ENCODE measurements around the gene WDR41. TPM values are rescaled to one million over a fixed set of nuclear protein-coding genes. Genes with fewer than 3 reads are reported as not detected.

The WDR41 gene
- total RNA-seq, 1 experiment from 2014 or later: 43.6 TPM

GRCh38 chr5:77531297-77531696 lies 39.2 kb upstream of the WDR41 start:
- WGBS (ENCODE audit: extremely low coverage, insufficient read length, low lambda C conversion rate): no CpG with 5 or more reads among the region's 3 CpGs
- Histone ChIP-seq H3K4ac (ENCODE audit: low read depth, low read length) (no peak overlapping the region), H3K4me2 (ENCODE audit: insufficient read depth, insufficient read length, low read length) (no peak overlapping the region), H3K79me1 (ENCODE audit: insufficient read depth, low read depth, low read length, poor library complexity, severe bottlenecking) (no peaks in the 10 kb centered on the region), H3K56ac (ENCODE audit: insufficient read length, low read depth, low read length) (no peak overlapping the region), H4K20me1 (ENCODE audit: control insufficient read depth, insufficient read depth, insufficient read length) (no peaks in the 10 kb centered on the region), H2AFZ (ENCODE audit: low read length) (no peak overlapping the region), H2BK15ac (ENCODE audit: low read depth, low read length) (no peak overlapping the region), H3K27ac (ENCODE audit: insufficient read length, low read depth, low read length) (no peak overlapping the region), H4K8ac (replicated peaks; ENCODE audit: insufficient read length, low read depth, low read length) (no peak overlapping the region), H2BK120ac (ENCODE audit: low read depth, low read length, poor library complexity, severe bottlenecking) (no peak overlapping the region), H2AK5ac (ENCODE audit: insufficient read length, low read length) (no peak overlapping the region), H3K18ac (ENCODE audit: insufficient read length, low read depth, low read length) (no peak overlapping the region), H2BK5ac (ENCODE audit: insufficient read length, low read length) (no peak overlapping the region), H3K23me2 (ENCODE audit: insufficient read length, low read depth, low read length, poor library complexity, severe bottlenecking) (no peaks in the 10 kb centered on the region), H2BK20ac (ENCODE audit: low read depth, low read length, poor library complexity, severe bottlenecking) (no peak overlapping the region), H3K14ac (ENCODE audit: insufficient read depth, low read length) (no peak overlapping the region), H4K91ac (ENCODE audit: insufficient read length, low read depth, low read length) (no peak overlapping the region), H3K9ac (ENCODE audit: extremely low read depth, insufficient read length, low read length) (no peak overlapping the region), H3K23ac (ENCODE audit: insufficient read length, low read depth, low read length) (no peak overlapping the region), H3K27me3 (ENCODE audit: insufficient read depth, low read length) (no peaks in the 10 kb centered on the region), H3K79me2 (ENCODE audit: insufficient read depth, low read length) (no peaks in the 10 kb centered on the region), H4K5ac (ENCODE audit: insufficient read length, low read depth, low read length) (no peak overlapping the region), H3K4me1 (ENCODE audit: insufficient read depth, low read length) (no peaks in the 10 kb centered on the region), H2BK12ac (ENCODE audit: insufficient read length, low read depth, low read length) (no peak overlapping the region), H3T11ph (ENCODE audit: low read length) (no peak overlapping the region), H3K9me3 (ENCODE audit: control insufficient read depth, low read depth, low read length) (no peaks in the 10 kb centered on the region)
- no peak overlapping the region for H3K27ac Mint-ChIP-seq
- no peaks in the 10 kb centered on the region for H3K36me3 Mint-ChIP-seq (ENCODE audit: insufficient read depth in 1 of 3, low read depth in 3 of 3)
- no peak for DNase-seq
- no peak for TF ChIP-seq CTCF (conservative IDR thresholded peaks at IDR 0.05)
- no peak overlapping the region for H3K4me3 Mint-ChIP-seq
- no peaks in the 10 kb centered on the region for H3K4me1 Mint-ChIP-seq
- H3K27me3 Mint-ChIP-seq (ENCODE audit: low read depth): peaks cover 30% of the 10 kb centered on the region
- H3K9me3 Mint-ChIP-seq: no peaks in the 10 kb centered on the region
